H9 (cell line): ENCODE results near the gene NUDT15. TPM values are rescaled to one million over a fixed set of nuclear protein-coding genes. Genes with fewer than 3 reads are reported as not detected.

Source experiments
- DNase-seq: peaks from one replicate; pipeline ENCODE4 v3.0.0-alpha.2; 2017
- H2AFZ ChIP-seq: one replicate; pipeline ENCODE4 v1.6.1; 2013; ENCODE audit warnings: mild to moderate bottlenecking, low read length, control low read depth, moderate library complexity
- H2AK5ac ChIP-seq: 2 replicates; pipeline ENCODE4 v1.6.1; 2013; ENCODE audit warnings: low read length, control low read depth, mixed read lengths; ENCODE audit not compliant: insufficient read length
- H2BK120ac ChIP-seq: one replicate; pipeline ENCODE4 v1.6.1; 2013; ENCODE audit warnings: low read depth, mild to moderate bottlenecking, low read length, control low read depth, inconsistent platforms; ENCODE audit not compliant: poor library complexity, severe bottlenecking
- H2BK12ac ChIP-seq: 2 replicates; pipeline ENCODE4 v1.6.1; 2013; ENCODE audit warnings: low read length, control low read depth, mixed read lengths, low read depth; ENCODE audit not compliant: insufficient read length
- H2BK15ac ChIP-seq: 2 replicates; pipeline ENCODE4 v1.6.1; 2013; ENCODE audit warnings: low read depth, low read length, control low read depth
- H2BK20ac ChIP-seq: one replicate; pipeline ENCODE4 v1.6.1; 2013; ENCODE audit warnings: low read depth, mild to moderate bottlenecking, low read length, control low read depth, inconsistent platforms; ENCODE audit not compliant: poor library complexity, severe bottlenecking
- H2BK5ac ChIP-seq: 2 replicates; pipeline ENCODE4 v1.6.1; 2013; ENCODE audit warnings: low read length, control low read depth, mixed read lengths; ENCODE audit not compliant: insufficient read length
- H3K14ac ChIP-seq: 2 replicates; pipeline ENCODE4 v1.6.1; 2013; ENCODE audit warnings: low read length, control low read depth; ENCODE audit not compliant: insufficient read depth
- H3K18ac ChIP-seq: 2 replicates; pipeline ENCODE4 v1.6.1; 2013; ENCODE audit warnings: low read depth, mild to moderate bottlenecking, mixed read lengths, low read length, control low read depth; ENCODE audit not compliant: insufficient read length
- H3K23ac ChIP-seq: 2 replicates; pipeline ENCODE4 v1.6.1; 2013; ENCODE audit warnings: low read length, control low read depth, mixed read lengths, low read depth; ENCODE audit not compliant: insufficient read length
- H3K23me2 ChIP-seq: 2 replicates; pipeline ENCODE4 v1.6.1; 2013; ENCODE audit warnings: low read depth, mild to moderate bottlenecking, mixed read lengths, low read length, control low read depth; ENCODE audit not compliant: insufficient read length, poor library complexity, severe bottlenecking
- H3K27ac ChIP-seq: 2 replicates; pipeline ENCODE4 v1.5.1; 2013; ENCODE audit warnings: low read length, control low read depth, mixed read lengths, low read depth; ENCODE audit not compliant: insufficient read length
- H3K27me3 ChIP-seq: 2 replicates; pipeline ENCODE4 v1.6.1; 2013; ENCODE audit warnings: low read length, control low read depth, inconsistent platforms; ENCODE audit not compliant: insufficient read depth
- H3K4ac ChIP-seq: 2 replicates; pipeline ENCODE4 v1.6.1; 2013; ENCODE audit warnings: low read depth, mild to moderate bottlenecking, control low read depth, inconsistent platforms, low read length, moderate library complexity
- H3K4me1 ChIP-seq: 2 replicates; pipeline ENCODE4 v1.6.1; 2013; ENCODE audit warnings: low read length, control low read depth, inconsistent platforms; ENCODE audit not compliant: insufficient read depth
- H3K4me2 ChIP-seq: 2 replicates; pipeline ENCODE4 v1.6.1; 2013; ENCODE audit warnings: low read length, control low read depth, mixed read lengths; ENCODE audit not compliant: insufficient read length, insufficient read depth
- H3K56ac ChIP-seq: 2 replicates; pipeline ENCODE4 v1.6.1; 2013; ENCODE audit warnings: low read depth, mild to moderate bottlenecking, mixed read lengths, low read length, control low read depth; ENCODE audit not compliant: insufficient read length
- H3K79me1 ChIP-seq: 2 replicates; pipeline ENCODE4 v1.6.1; 2013; ENCODE audit warnings: low read depth, mild to moderate bottlenecking, moderate library complexity, low read length, control low read depth, inconsistent platforms; ENCODE audit not compliant: insufficient read depth, poor library complexity, severe bottlenecking
- H3K79me2 ChIP-seq: 2 replicates; pipeline ENCODE4 v1.6.1; 2013; ENCODE audit warnings: low read length, control low read depth, inconsistent platforms; ENCODE audit not compliant: insufficient read depth
- H3K9ac ChIP-seq: 2 replicates; pipeline ENCODE4 v1.6.1; 2013; ENCODE audit warnings: low read length, control low read depth, mixed read lengths; ENCODE audit not compliant: insufficient read length; ENCODE audit errors: extremely low read depth
- H3K9me3 ChIP-seq: one replicate; pipeline ENCODE4 v1.6.1; 2013; ENCODE audit warnings: low read depth, low read length, inconsistent platforms; ENCODE audit not compliant: control insufficient read depth
- H3T11ph ChIP-seq: one replicate; pipeline ENCODE4 v1.6.1; 2013; ENCODE audit warnings: mild to moderate bottlenecking, low read length, control low read depth, inconsistent platforms
- H4K20me1 ChIP-seq: one replicate; pipeline ENCODE4 v1.6.1; 2013; ENCODE audit not compliant: control insufficient read depth, insufficient read length, insufficient read depth
- H4K5ac ChIP-seq: 2 replicates; pipeline ENCODE4 v1.6.1; 2013; ENCODE audit warnings: low read depth, mild to moderate bottlenecking, mixed read lengths, low read length, control low read depth; ENCODE audit not compliant: insufficient read length
- H4K8ac ChIP-seq: replicated peaks from 2 replicates; pipeline ENCODE4 v1.6.1; 2013; ENCODE audit warnings: low read length, control low read depth, mixed read lengths, low read depth; ENCODE audit not compliant: insufficient read length
- H4K91ac ChIP-seq: 2 replicates; pipeline ENCODE4 v1.6.1; 2013; ENCODE audit warnings: low read depth, mild to moderate bottlenecking, moderate library complexity, mixed read lengths, low read length, control low read depth; ENCODE audit not compliant: insufficient read length
- H3K27ac Mint-ChIP-seq, 3 experiments: 2 replicates in 2 of 3; 3 replicates in 1 of 3; pipeline ENCODE4 v1.8.0; 2020 to 2021; ENCODE audit warnings: mixed read lengths in 3 of 3, mild to moderate bottlenecking in 1 of 3, moderate library complexity in 1 of 3
- H3K27me3 Mint-ChIP-seq: 2 replicates; pipeline ENCODE4 v1.8.0; 2021; ENCODE audit warnings: low read depth, mild to moderate bottlenecking, moderate library complexity, mixed read lengths
- H3K36me3 Mint-ChIP-seq, 3 experiments: 2 replicates in 2 of 3; 3 replicates in 1 of 3; pipeline ENCODE4 v1.8.0; 2020 to 2021; ENCODE audit warnings: low read depth in 3 of 3, mixed read lengths in 3 of 3; ENCODE audit not compliant: insufficient read depth in 1 of 3
- H3K4me1 Mint-ChIP-seq, 2 experiments: 2 replicates each; pipeline ENCODE4 v1.8.0; 2020; ENCODE audit warnings: mixed read lengths in 2 of 2
- H3K4me3 Mint-ChIP-seq, 2 experiments: 2 replicates in 1 of 2; 3 replicates in 1 of 2; pipeline ENCODE4 v1.8.0; 2020 to 2021; ENCODE audit warnings: mild to moderate bottlenecking in 2 of 2, mixed read lengths in 2 of 2, moderate library complexity in 1 of 2
- H3K9me3 Mint-ChIP-seq, 2 experiments: 2 replicates in 1 of 2; 3 replicates in 1 of 2; pipeline ENCODE4 v1.8.0; 2020; ENCODE audit warnings: mild to moderate bottlenecking in 2 of 2, mixed read lengths in 2 of 2, moderate library complexity in 1 of 2
- CTCF ChIP-seq: fragments of 200-600 bp; sonication (generic); conservative IDR thresholded peaks from 3 replicates; pipeline ENCODE4 v1.8.0; 2021; ENCODE audit warnings: antibody characterized with exemption, mild to moderate bottlenecking
- WGBS: extraction: QIAGEN DNeasy Blood & Tissue Kit; methylation state at CpG from one replicate; pipeline ENCODE4 v1.1.7; 2013; ENCODE audit warnings: missing lambda C conversion rate, low lambda C conversion rate, mixed read lengths; ENCODE audit not compliant: insufficient read length; ENCODE audit errors: extremely low coverage; 5-methylcytosine and 5-hydroxymethylcytosine counted together
- total RNA-seq: library from RNA; stranded (reverse); gene quantifications from 2 replicates; pipeline ENCODE4 v1.2.1, GENCODE V29; 2021

The NUDT15 gene
- total RNA-seq, 1 experiment from 2014 or later = 50.5 TPM

- Mint-ChIP-seq H3K4me3 (no peak overlapping the region), H3K27ac (no peak overlapping the region), H3K9me3 (no peaks in the 10 kb centered on the region), H3K36me3 (peaks cover 19 to 53% (median 29%) of the 10 kb centered on the region in 3 experiments), H3K27me3 (no peaks in the 10 kb centered on the region), H3K4me1 (peaks cover 9 to 10% of the 10 kb centered on the region in 2 experiments)
- no peak overlapping the region for H2AK5ac ChIP-seq
- no peak overlapping the region for H2BK15ac ChIP-seq
- no peak overlapping the region for H2BK5ac ChIP-seq
- no peaks in the 10 kb centered on the region for H3K27me3 ChIP-seq
- no peak overlapping the region for H3T11ph ChIP-seq
- H3K23me2 ChIP-seq = no peaks in the 10 kb centered on the region
- TF ChIP-seq CTCF = no peak
- H3K27ac ChIP-seq = no peak overlapping the region
- no peak overlapping the region for H3K56ac ChIP-seq
- no CpG with 5 or more reads among the region's 2 CpGs for WGBS
- DNase-seq = no peak
- H2BK12ac ChIP-seq = no peak overlapping the region
- H3K9ac ChIP-seq = no peak overlapping the region
- H3K79me2 ChIP-seq = 0 out of 2 replicates have a peak, but pooled peaks cover 2% of the 10 kb centered on the region
- 0 out of 2 replicates have a peak, but pooled peaks cover 3% of the 10 kb centered on the region for H3K4me1 ChIP-seq
- no peak overlapping the region for H4K8ac ChIP-seq
- H4K20me1 ChIP-seq = no peaks in the 10 kb centered on the region
- no peak overlapping the region for H3K4ac ChIP-seq
- no peaks in the 10 kb centered on the region for H3K9me3 ChIP-seq
- H2BK20ac ChIP-seq = no peak overlapping the region
- H4K5ac ChIP-seq = no peak overlapping the region
- no peak overlapping the region for H2BK120ac ChIP-seq
- H3K79me1 ChIP-seq = no peaks in the 10 kb centered on the region
- H4K91ac ChIP-seq = no peak overlapping the region
- H2AFZ ChIP-seq = no peak overlapping the region
- H3K4me2 ChIP-seq = no peak overlapping the region
- H3K18ac ChIP-seq = no peak overlapping the region
- H3K23ac ChIP-seq = no peak overlapping the region
- no peak overlapping the region for H3K14ac ChIP-seq
Observed at GRCh38 chr13:48042894-48043293, 5.4 kb downstream of the NUDT15 start.
